Adipocyte (in vitro differentiated cells): ENCODE measurements around the gene RPL41.

Source experiments
- DNase-seq: peaks from one replicate; pipeline ENCODE4 v3.0.0-alpha.2; 2015; ENCODE audit warnings: low read depth
- H3K27me3 ChIP-seq: replicated peaks from 2 replicates; pipeline ENCODE4 v1.7.0; 2013; ENCODE audit warnings: mild to moderate bottlenecking, low read length, moderate library complexity; ENCODE audit not compliant: control insufficient read depth, insufficient read depth
- H3K36me3 ChIP-seq: 2 replicates; pipeline ENCODE4 v1.7.0; 2013; ENCODE audit warnings: low read length, mild to moderate bottlenecking, moderate library complexity; ENCODE audit not compliant: control insufficient read depth, insufficient read depth, severe bottlenecking
- H3K4me1 ChIP-seq: 2 replicates; pipeline ENCODE4 v1.7.0; 2013; ENCODE audit warnings: mild to moderate bottlenecking, low read length, moderate library complexity; ENCODE audit not compliant: control insufficient read depth, insufficient read depth
- H3K4me3 ChIP-seq: 2 replicates; pipeline ENCODE4 v1.7.0; 2013; ENCODE audit warnings: mild to moderate bottlenecking, low read length, moderate library complexity
- H3K9ac ChIP-seq: 2 replicates; pipeline ENCODE4 v1.7.0; 2013; ENCODE audit warnings: mild to moderate bottlenecking, low read length, moderate library complexity
- H3K9me3 ChIP-seq: 2 replicates; pipeline ENCODE4 v1.7.0; 2013; ENCODE audit warnings: mild to moderate bottlenecking, low read length, moderate library complexity; ENCODE audit not compliant: control insufficient read depth

Gene RPL41

GRCh38 chr12:56165369-56165768, 48.9 kb downstream of the RPL41 start:
- Histone ChIP-seq H3K4me1 (peaks cover 17% of the 10 kb centered on the region), H3K9me3 (no peaks in the 10 kb centered on the region), H3K9ac (no peak overlapping the region), H3K4me3 (no peak overlapping the region), H3K27me3 (no peaks in the 10 kb centered on the region), H3K36me3 (peaks cover 84% of the 10 kb centered on the region)
- DNase-seq: no peak
